ENCODE measurements around the gene LRRC71. TPM values are rescaled to one million over a fixed set of nuclear protein-coding genes. Genes with fewer than 3 reads are reported as not detected.

LRRC71 gene
- total RNA-seq, 1 donor from 2014 or later = 0.14 TPM

DNA sequence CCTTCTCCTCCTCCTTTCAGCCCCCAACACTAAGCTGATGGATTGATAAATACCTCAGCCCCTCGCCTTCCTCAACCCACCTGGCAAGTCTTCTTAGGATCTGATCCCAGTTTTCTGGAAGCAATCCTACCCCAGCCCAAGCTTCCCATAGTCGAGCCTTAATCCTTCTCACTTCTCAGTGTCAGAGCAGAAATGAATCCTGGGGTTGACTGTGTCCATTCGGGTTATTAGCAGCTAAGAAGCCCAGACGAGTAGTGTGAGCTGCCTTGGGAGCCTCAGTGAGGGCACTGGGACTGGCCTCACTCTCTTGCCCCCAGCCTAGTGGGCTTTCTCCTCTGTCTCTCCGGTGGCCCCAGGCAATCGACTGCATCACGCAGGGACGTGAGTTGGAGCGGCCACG, 39.3 kb upstream of the LRRC71 start:
- Histone ChIP-seq H3K27me3 (ENCODE audit: insufficient read depth, low read length) (peaks cover 53% of the 10 kb centered on the region), H3K4me2 (ENCODE audit: low read length) (no peak overlapping the region), H3K9me3 (ENCODE audit: insufficient read depth, low read depth, low read length) (no peaks in the 10 kb centered on the region), H3K27ac (ENCODE audit: low read depth, low read length) (no peak overlapping the region), H3K79me2 (ENCODE audit: insufficient read depth, low read length) (no peaks in the 10 kb centered on the region), H2AFZ (ENCODE audit: low read depth, low read length) (no peak overlapping the region), H4K20me1 (ENCODE audit: insufficient read depth, low read length) (no peaks in the 10 kb centered on the region), H3K36me3 (ENCODE audit: insufficient read depth, low read length) (no peaks in the 10 kb centered on the region), H3K9ac (ENCODE audit: low read length) (no peak overlapping the region), H3K4me3 (ENCODE audit: insufficient read depth, low read depth, low read length) (no peak overlapping the region), H3K4me1 (ENCODE audit: insufficient read depth, low read length) (no peaks in the 10 kb centered on the region)
- Mint-ChIP-seq H3K4me1 (ENCODE audit: low read depth, unreplicated experiment) (peaks cover 2% of the 10 kb centered on the region), H3K27me3 (ENCODE audit: low read depth, unreplicated experiment) (peaks cover 88% of the 10 kb centered on the region), H3K27ac (ENCODE audit: unreplicated experiment) (no peak overlapping the region), H3K4me3 (ENCODE audit: unreplicated experiment) (no peak overlapping the region), H3K36me3 (ENCODE audit: low read depth, unreplicated experiment) (no peaks in the 10 kb centered on the region), H3K9me3 (ENCODE audit: unreplicated experiment) (no peaks in the 10 kb centered on the region)
- DNase-seq (ENCODE audit: low read depth) = no peak
- TF ChIP-seq EZH2 (IDR thresholded peaks at IDR 0.05; ENCODE audit: insufficient read depth, low read length) = no peak
- TF ChIP-seq, protein P1, sequence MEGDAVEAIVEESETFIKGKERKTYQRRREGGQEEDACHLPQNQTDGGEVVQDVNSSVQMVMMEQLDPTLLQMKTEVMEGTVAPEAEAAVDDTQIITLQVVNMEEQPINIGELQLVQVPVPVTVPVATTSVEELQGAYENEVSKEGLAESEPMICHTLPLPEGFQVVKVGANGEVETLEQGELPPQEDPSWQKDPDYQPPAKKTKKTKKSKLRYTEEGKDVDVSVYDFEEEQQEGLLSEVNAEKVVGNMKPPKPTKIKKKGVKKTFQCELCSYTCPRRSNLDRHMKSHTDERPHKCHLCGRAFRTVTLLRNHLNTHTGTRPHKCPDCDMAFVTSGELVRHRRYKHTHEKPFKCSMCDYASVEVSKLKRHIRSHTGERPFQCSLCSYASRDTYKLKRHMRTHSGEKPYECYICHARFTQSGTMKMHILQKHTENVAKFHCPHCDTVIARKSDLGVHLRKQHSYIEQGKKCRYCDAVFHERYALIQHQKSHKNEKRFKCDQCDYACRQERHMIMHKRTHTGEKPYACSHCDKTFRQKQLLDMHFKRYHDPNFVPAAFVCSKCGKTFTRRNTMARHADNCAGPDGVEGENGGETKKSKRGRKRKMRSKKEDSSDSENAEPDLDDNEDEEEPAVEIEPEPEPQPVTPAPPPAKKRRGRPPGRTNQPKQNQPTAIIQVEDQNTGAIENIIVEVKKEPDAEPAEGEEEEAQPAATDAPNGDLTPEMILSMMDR (IDR thresholded peaks at IDR 0.05; ENCODE audit: insufficient read depth, low read depth, low read length) = no peak
- no peak for FAIRE-seq

DNA sequence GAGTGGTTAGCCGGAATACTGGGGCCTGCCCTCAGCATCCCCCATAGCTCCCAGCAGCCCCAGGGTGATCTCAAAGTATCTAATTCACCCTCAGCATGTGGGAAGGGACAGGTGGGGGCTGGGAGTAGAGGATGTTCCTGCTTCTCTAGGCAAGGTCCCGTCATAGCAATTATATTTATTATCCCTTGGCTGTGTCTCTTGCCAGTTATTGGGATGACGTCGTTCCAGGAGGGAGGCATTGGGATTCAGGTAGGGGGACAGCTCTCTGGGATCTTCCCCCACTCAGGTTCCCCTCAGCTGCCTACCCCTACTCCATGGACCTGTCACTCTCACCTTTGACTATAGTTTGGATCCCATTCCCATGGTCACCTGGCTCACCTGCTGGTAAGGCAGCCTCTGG, 38.8 kb upstream of the LRRC71 start:
- FAIRE-seq (no peak), DNase-seq (ENCODE audit: low read depth) (no peak)
- no peaks in the 10 kb centered on the region for H3K79me2 ChIP-seq (ENCODE audit: insufficient read depth, low read length)
- no peak overlapping the region for H3K27ac ChIP-seq (ENCODE audit: low read depth, low read length)
- no peak overlapping the region for H3K9ac ChIP-seq (ENCODE audit: low read length)
- TF ChIP-seq, protein P1 (IDR thresholded peaks at IDR 0.05; ENCODE audit: insufficient read depth, low read depth, low read length) = no peak
- TF ChIP-seq EZH2 (IDR thresholded peaks at IDR 0.05; ENCODE audit: insufficient read depth, low read length) = no peak
- Mint-ChIP-seq H3K27ac (ENCODE audit: unreplicated experiment) (no peak overlapping the region), H3K4me1 (ENCODE audit: low read depth, unreplicated experiment) (peaks cover 5% of the 10 kb centered on the region), H3K36me3 (ENCODE audit: low read depth, unreplicated experiment) (no peaks in the 10 kb centered on the region), H3K9me3 (ENCODE audit: unreplicated experiment) (no peaks in the 10 kb centered on the region), H3K4me3 (ENCODE audit: unreplicated experiment) (no peak overlapping the region), H3K27me3 (ENCODE audit: low read depth, unreplicated experiment) (peaks cover 88% of the 10 kb centered on the region)
- H3K4me3 ChIP-seq (ENCODE audit: insufficient read depth, low read depth, low read length) = no peak overlapping the region
- no peak overlapping the region for H3K4me2 ChIP-seq (ENCODE audit: low read length)
- H3K9me3 ChIP-seq (ENCODE audit: insufficient read depth, low read depth, low read length) = no peaks in the 10 kb centered on the region
- H4K20me1 ChIP-seq (ENCODE audit: insufficient read depth, low read length) = no peaks in the 10 kb centered on the region
- H3K36me3 ChIP-seq (ENCODE audit: insufficient read depth, low read length) = no peaks in the 10 kb centered on the region
- H3K27me3 ChIP-seq (ENCODE audit: insufficient read depth, low read length) = peaks cover 55% of the 10 kb centered on the region
- no peak overlapping the region for H2AFZ ChIP-seq (ENCODE audit: low read depth, low read length)
- H3K4me1 ChIP-seq (ENCODE audit: insufficient read depth, low read length) = no peaks in the 10 kb centered on the region

DNA sequence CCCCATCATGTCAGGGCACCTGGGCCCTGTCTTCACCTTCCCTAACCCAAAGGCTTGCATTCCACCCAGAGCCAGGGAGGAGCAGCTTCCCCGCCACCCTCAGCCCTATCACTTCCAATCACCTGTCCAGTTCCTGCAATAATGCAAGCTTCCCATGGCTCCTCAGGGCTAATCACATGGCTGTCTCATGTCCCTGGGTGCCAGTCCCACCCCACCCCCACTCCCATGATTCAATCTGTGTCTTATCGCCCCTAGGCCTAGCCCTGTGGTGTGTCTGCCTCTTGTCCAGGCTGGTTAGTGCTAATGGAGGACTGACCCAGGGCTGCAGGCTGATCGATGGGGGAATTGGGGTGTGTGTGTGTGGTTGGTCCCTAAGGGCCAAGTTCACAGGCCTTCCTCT, 37.9 kb upstream of the LRRC71 start:
- Histone ChIP-seq H3K9ac (ENCODE audit: low read length) (no peak overlapping the region), H2AFZ (ENCODE audit: low read depth, low read length) (no peak overlapping the region), H3K79me2 (ENCODE audit: insufficient read depth, low read length) (no peaks in the 10 kb centered on the region), H4K20me1 (ENCODE audit: insufficient read depth, low read length) (no peaks in the 10 kb centered on the region), H3K36me3 (ENCODE audit: insufficient read depth, low read length) (no peaks in the 10 kb centered on the region), H3K27ac (ENCODE audit: low read depth, low read length) (no peak overlapping the region), H3K9me3 (ENCODE audit: insufficient read depth, low read depth, low read length) (no peaks in the 10 kb centered on the region), H3K4me1 (ENCODE audit: insufficient read depth, low read length) (no peaks in the 10 kb centered on the region), H3K4me2 (ENCODE audit: low read length) (no peak overlapping the region), H3K27me3 (ENCODE audit: insufficient read depth, low read length) (peaks cover 50% of the 10 kb centered on the region), H3K4me3 (ENCODE audit: insufficient read depth, low read depth, low read length) (no peak overlapping the region)
- H3K4me1 Mint-ChIP-seq (ENCODE audit: low read depth, unreplicated experiment) = peaks cover 5% of the 10 kb centered on the region
- H3K27me3 Mint-ChIP-seq (ENCODE audit: low read depth, unreplicated experiment) = peaks cover 89% of the 10 kb centered on the region
- TF ChIP-seq, protein P1 (IDR thresholded peaks at IDR 0.05; ENCODE audit: insufficient read depth, low read depth, low read length) = no peak
- TF ChIP-seq EZH2 (IDR thresholded peaks at IDR 0.05; ENCODE audit: insufficient read depth, low read length) = no peak
- no peaks in the 10 kb centered on the region for H3K36me3 Mint-ChIP-seq (ENCODE audit: low read depth, unreplicated experiment)
- no peak overlapping the region for H3K4me3 Mint-ChIP-seq (ENCODE audit: unreplicated experiment)
- H3K27ac Mint-ChIP-seq (ENCODE audit: unreplicated experiment) = no peak overlapping the region
- no peak for DNase-seq (ENCODE audit: low read depth)
- H3K9me3 Mint-ChIP-seq (ENCODE audit: unreplicated experiment) = no peaks in the 10 kb centered on the region
- no peak for FAIRE-seq

All from astrocyte (in vitro differentiated cells and primary cell).